GM10248 (cell line): ENCODE measurements around the gene GADD45GIP1.

Source experiments
- CTCF ChIA-PET: fragments of 300-600 bp; sonication (Branson Sonifier 250); formaldehyde crosslinking; extraction: SDS; loops from one replicate; lab custom pipeline; 2021; ENCODE audit warnings: antibody characterized with exemption; lab: Yijun Ruan, JAX
- POLR2A ChIA-PET: fragments of 350-650 bp; sonication (Branson Sonifier 250); formaldehyde crosslinking; extraction: SDS; loops from one replicate; lab custom pipeline; 2020; ENCODE audit warnings: antibody characterized with exemption; lab: Yijun Ruan, JAX
- DNase-seq: peaks from one replicate; pipeline ENCODE4 v3.0.0; 2012; ENCODE audit errors: extremely low spot score
- CTCF ChIP-seq: IDR thresholded peaks from 2 replicates; pipeline ENCODE4 v1.5.1; 2012; ENCODE audit warnings: mild to moderate bottlenecking, low read depth; ENCODE audit errors: extremely low read depth, missing control alignments, control extremely low read depth

The GADD45GIP1 gene

GRCh38 chr19:12996406-12997094 is 39.5 kb upstream of the GADD45GIP1 start:
- ChIA-PET POLR2A (no interaction called here), CTCF (interaction anchor here (1.4 kb wide), 1 partner anchor 31 kb away, joined by 4 read pairs; no protein-coding TSS in a partner anchor)
- no peak for TF ChIP-seq CTCF
- no peak for DNase-seq

GRCh38 chr19:12995596-12996405 is 38.8 kb upstream of the GADD45GIP1 start:
- POLR2A ChIA-PET, result no interaction called here
- DNase-seq, result peak; percentile 64
- CTCF ChIA-PET, result no interaction called here
- TF ChIP-seq CTCF, result no peak

GRCh38 chr19:12994701-12995595 is 37.9 kb upstream of the GADD45GIP1 start, which contains the start of gene NFIX:
Gene NFIX, plus strand, starts transcription at chr19:12995475. Its CDS starts 363 bp downstream, at chr19:12995838.
- peak; percentile 12 for TF ChIP-seq CTCF
- CTCF ChIA-PET, result interaction anchor here (1.1 to 3.0 kb wide), 5 partner anchors 15 to 100 kb away, joined by 3 to 16 read pairs (median 7); no protein-coding TSS in a partner anchor
- DNase-seq, result peak; percentile 73
- POLR2A ChIA-PET, result no interaction called here

- TF ChIP-seq CTCF, result no peak
- ChIA-PET POLR2A (interaction anchor here (0.6 kb wide), 1 partner anchor 60 kb away, joined by 3 read pairs; no protein-coding TSS in a partner anchor), CTCF (interaction anchor here (1.0 to 3.0 kb wide), 7 partner anchors 12 to 101 kb away, joined by 3 to 16 read pairs (median 6); no protein-coding TSS in a partner anchor)
- DNase-seq, result no peak
Observed at GRCh38 chr19:12993562-12993961, 36.5 kb upstream of the GADD45GIP1 start.

- no peak for DNase-seq
- ChIA-PET CTCF (interaction anchor here (1.4 to 3.0 kb wide), 4 partner anchors 15 to 68 kb away, joined by 6 to 16 read pairs (median 8); no protein-coding TSS in a partner anchor), POLR2A (interaction anchor here (0.5 kb wide), 1 partner anchor 16 kb away, joined by 3 read pairs; no protein-coding TSS in a partner anchor)
- TF ChIP-seq CTCF, result no peak
Observed at GRCh38 chr19:12992729-12993128, 35.7 kb upstream of the GADD45GIP1 start.
